HepG2 (cell line): ENCODE data around the gene GNL1. TPM values are rescaled to one million over a fixed set of nuclear protein-coding genes. Genes with fewer than 3 reads are reported as not detected.

ENCODE experiments used
- CCAR2 ChIP-seq: fragments of 200-400 bp; formaldehyde crosslinking; optimal IDR thresholded peaks from 2 replicates; pipeline ENCODE3; 2018; ENCODE audit warnings: low read depth, mild to moderate bottlenecking, low read length, moderate library complexity
- CENPT ChIP-seq: sonication (generic); formaldehyde crosslinking; IDR thresholded peaks from 2 replicates; pipeline ENCODE4 v1.8.0; 2022; ENCODE audit warnings: low read depth, mild to moderate bottlenecking, moderate library complexity, missing genetic modification reagents
- FOXP1 ChIP-seq, 2 experiments: fragments of 450-650 bp in 1 of 2; IDR thresholded peaks; 2 replicates each; pipeline ENCODE4 v1.6.1; 2017 to 2018; ENCODE audit warnings: antibody characterized with exemption in 1 of 2
- JUN ChIP-seq: sonication (generic); formaldehyde crosslinking; IDR thresholded peaks from 2 replicates; pipeline ENCODE4 v1.4.0; 2020; ENCODE audit warnings: mild to moderate bottlenecking, missing genetic modification reagents
- MEIS2 ChIP-seq: sonication (generic); formaldehyde crosslinking; IDR thresholded peaks from 2 replicates; pipeline ENCODE4 v1.9.0; 2021; ENCODE audit warnings: mild to moderate bottlenecking, missing genetic modification reagents
- MXD1 ChIP-seq: sonication (generic); formaldehyde crosslinking; IDR thresholded peaks from 2 replicates; pipeline ENCODE4 v1.4.0; 2020; ENCODE audit warnings: mild to moderate bottlenecking, missing genetic modification reagents
- MXD3 ChIP-seq: IDR thresholded peaks from 2 replicates; pipeline ENCODE4 v1.6.1; 2016; ENCODE audit warnings: mild to moderate bottlenecking, missing biosample characterization, missing genetic modification reagents
- PRDM10 ChIP-seq: sonication (generic); formaldehyde crosslinking; IDR thresholded peaks from 2 replicates; pipeline ENCODE4 v1.4.0; 2020; ENCODE audit warnings: low read depth, missing genetic modification reagents
- SNAPC4 ChIP-seq: sonication (generic); formaldehyde crosslinking; IDR thresholded peaks from 2 replicates; pipeline ENCODE4 v1.4.0; 2020; ENCODE audit warnings: mild to moderate bottlenecking, missing genetic modification reagents
- SSRP1 ChIP-seq: IDR thresholded peaks from 2 replicates; pipeline ENCODE4 v1.6.1; 2016; ENCODE audit warnings: control low read depth
- STAT5B ChIP-seq: sonication (generic); formaldehyde crosslinking; IDR thresholded peaks from 2 replicates; pipeline ENCODE4 v1.4.0; 2020; ENCODE audit warnings: missing genetic modification reagents
- TBX2 ChIP-seq: sonication (generic); formaldehyde crosslinking; IDR thresholded peaks from 2 replicates; pipeline ENCODE4 v1.5.0; 2020; ENCODE audit warnings: missing genetic modification reagents, mild to moderate bottlenecking, borderline replicate concordance
- THAP8 ChIP-seq: sonication (generic); formaldehyde crosslinking; IDR thresholded peaks from 2 replicates; pipeline ENCODE4 v1.5.1; 2020; ENCODE audit warnings: missing genetic modification reagents, mild to moderate bottlenecking, borderline replicate concordance
- ZFP82 ChIP-seq: sonication (generic); formaldehyde crosslinking; IDR thresholded peaks from 2 replicates; pipeline ENCODE4 v1.5.1; 2020; ENCODE audit warnings: mild to moderate bottlenecking, missing genetic modification reagents, borderline replicate concordance
- ZNF207 ChIP-seq: fragments of 450-650 bp; IDR thresholded peaks from 2 replicates; pipeline ENCODE4 v1.6.1; 2016; ENCODE audit warnings: antibody characterized with exemption, borderline replicate concordance
- ZNF577 ChIP-seq: sonication (generic); formaldehyde crosslinking; IDR thresholded peaks from 2 replicates; pipeline ENCODE4 v1.4.0; 2020; ENCODE audit warnings: mild to moderate bottlenecking, low read depth, missing genetic modification reagents, borderline replicate concordance
- ZNF746 ChIP-seq: sonication (generic); formaldehyde crosslinking; IDR thresholded peaks from 2 replicates; pipeline ENCODE4 v1.8.0; 2022; ENCODE audit warnings: mild to moderate bottlenecking, missing genetic modification reagents
- polyA plus RNA-seq, 8 experiments: library from polyadenylated mRNA; depleted of rRNA in 3 of 8; stranded (reverse) in 7 of 8; unstranded in 1 of 8; fragments of >200 nt; fragmentation: Illumina TruSeq in 4 of 8; extraction: Trizol in 4 of 8; gene quantifications; 2 replicates each; pipeline versions ENCODE4 v1.2.1 to v1.2.3, GENCODE V29; 2011 to 2016; ENCODE audit warnings: low read depth in 4 of 8, missing spikeins in 1 of 8, mixed read lengths in 1 of 8; ENCODE audit not compliant: insufficient read depth in 1 of 8
- total RNA-seq, 5 experiments: library from RNA; depleted of rRNA; stranded (reverse); fragments of >200 nt; fragmentation: Illumina TruSeq; extraction: Trizol; gene quantifications; 2 replicates each; pipeline ENCODE4 v1.2.3, GENCODE V29; 2016; ENCODE audit warnings: low read depth in 1 of 5

The GNL1 gene
- total and polyA plus RNA-seq, 2 of the 13 experiments (the other 11 are each of a cell fraction or from before 2014, with no cell fraction given) = 35.0 to 55.6 TPM

- TF ChIP-seq MXD1 (peak; percentile 98), PRDM10 (CRISPR knock-in tag) (peak; percentile 90), TBX2 (peak; percentile 94; the same call in 1 of the 2 replicates), MEIS2 (CRISPR knock-in tag) (peak; percentile 79; the same call in 1 of the 2 replicates), STAT5B (CRISPR knock-in tag) (no peak), CCAR2 (no peak), CENPT (CRISPR knock-in tag) (0 out of 2 replicates have a peak, but pooled peaks have one; percentile 74), ZFP82 (CRISPR knock-in tag) (peak; percentile 59; the same call in 1 of the 2 replicates), SSRP1 (CRISPR knock-in tag) (no peak; the same call in 1 of the 2 replicates), SNAPC4 (peak; percentile 84; the same call in 1 of the 2 replicates), ZNF577 (CRISPR knock-in tag) (no peak), JUN (CRISPR knock-in tag) (peak; percentile 87), THAP8 (CRISPR knock-in tag) (no peak), MXD3 (CRISPR knock-in tag) (peak; percentile 96), ZNF207 (no peak), ZNF746 (CRISPR knock-in tag) (peak; percentile 80; the same call in 1 of the 2 replicates), FOXP1 (IDR thresholded peaks at IDR 0.05) (peak; percentile 89), FOXP1 (CRISPR knock-in tag; IDR thresholded peaks at IDR 0.05) (peak; percentile 93)
Measured at GRCh38 chr6:30571075-30571761, 14.9 kb upstream of the GNL1 start, which contains the start of gene ABCF1 (continued).
